GM23338 (cell line): ENCODE data around the gene PAFAH2. TPM values are rescaled to one million over a fixed set of nuclear protein-coding genes. Genes with fewer than 3 reads are reported as not detected.
"Not testable (repeated sequence)": the region's sequence is repeated elsewhere in the genome, so short reads cannot be mapped to it uniquely, and the experiment has no call there.

Experiments used
- ATAC-seq: fragments of 200-7000 bp; cut with Tn5 transposase; 3 replicates; pipeline ENCODE4 v1.9.1; 2020
- DNase-seq: peaks from one replicate; pipeline ENCODE4 v3.0.0-alpha.2; 2015; ENCODE audit warnings: low spot score
- H2AFZ ChIP-seq: fragments of 200-600 bp; sonication (generic); 2 replicates; pipeline ENCODE4 v1.8.0; 2016; ENCODE audit warnings: antibody characterized with exemption, mild to moderate bottlenecking, moderate library complexity
- H3F3A ChIP-seq: fragments of 200-600 bp; sonication (generic); replicated peaks from 2 replicates; pipeline ENCODE4 v1.8.0; 2017; ENCODE audit warnings: antibody characterized with exemption, mixed run types, low read depth
- H3K27ac ChIP-seq: fragments of 200-600 bp; sonication (generic); 2 replicates; pipeline ENCODE4 v1.6.1; 2016; ENCODE audit warnings: low read depth
- H3K27me3 ChIP-seq: fragments of 200-600 bp; sonication (generic); 2 replicates; pipeline ENCODE4 v1.8.0; 2016; ENCODE audit warnings: mild to moderate bottlenecking, mixed run types, moderate library complexity; ENCODE audit not compliant: insufficient read depth
- H3K36me3 ChIP-seq: fragments of 200-600 bp; sonication (generic); 2 replicates; pipeline ENCODE4 v1.8.0; 2016; ENCODE audit warnings: mild to moderate bottlenecking; ENCODE audit not compliant: insufficient read depth
- H3K4me1 ChIP-seq: fragments of 200-600 bp; sonication (generic); 2 replicates; pipeline ENCODE4 v1.8.0; 2016; ENCODE audit warnings: mild to moderate bottlenecking, moderate library complexity; ENCODE audit not compliant: insufficient read depth
- H3K4me2 ChIP-seq: fragments of 200-600 bp; sonication (generic); 2 replicates; pipeline ENCODE4 v1.7.1; 2017; ENCODE audit warnings: mixed run types
- H3K4me3 ChIP-seq: fragments of 200-600 bp; sonication (generic); 2 replicates; pipeline ENCODE4 v1.6.1; 2016; ENCODE audit warnings: mixed run types
- H3K79me2 ChIP-seq: fragments of 200-600 bp; sonication (generic); replicated peaks from 2 replicates; pipeline ENCODE4 v1.8.0; 2017; ENCODE audit warnings: mild to moderate bottlenecking; ENCODE audit not compliant: insufficient read depth
- H3K9me2 ChIP-seq: fragments of 200-600 bp; sonication (generic); 2 replicates; pipeline ENCODE4 v1.8.0; 2017; ENCODE audit not compliant: insufficient read depth
- H4K20me1 ChIP-seq: fragments of 200-600 bp; sonication (generic); replicated peaks from 2 replicates; pipeline ENCODE4 v1.8.0; 2017; ENCODE audit warnings: mild to moderate bottlenecking; ENCODE audit not compliant: insufficient read depth
- H3K27ac Mint-ChIP-seq: 2 replicates; pipeline ENCODE4 v1.8.0; 2020; ENCODE audit warnings: inconsistent platforms, mild to moderate bottlenecking, moderate library complexity, mixed read lengths
- H3K27me3 Mint-ChIP-seq: 3 replicates; pipeline ENCODE4 v1.8.0; 2022; ENCODE audit warnings: low read depth, mild to moderate bottlenecking, moderate library complexity, mixed read lengths, inconsistent platforms; ENCODE audit not compliant: insufficient read depth, poor library complexity
- H3K36me3 Mint-ChIP-seq: 3 replicates; pipeline ENCODE4 v1.8.0; 2021; ENCODE audit warnings: low read depth, mild to moderate bottlenecking, inconsistent platforms, moderate library complexity, mixed read lengths
- H3K4me1 Mint-ChIP-seq: 3 replicates; pipeline ENCODE4 v1.8.0; 2020; ENCODE audit warnings: mild to moderate bottlenecking, inconsistent platforms, mixed read lengths
- H3K4me3 Mint-ChIP-seq: 3 replicates; pipeline ENCODE4 v1.8.0; 2021; ENCODE audit warnings: moderate library complexity, mild to moderate bottlenecking, inconsistent platforms, mixed read lengths
- H3K9me3 Mint-ChIP-seq: 3 replicates; pipeline ENCODE4 v1.8.0; 2020; ENCODE audit warnings: moderate library complexity, mild to moderate bottlenecking, inconsistent platforms, mixed read lengths
- CREB1 ChIP-seq: fragments of 250-450 bp; sonication (Bioruptor Pico); IDR thresholded peaks from 2 replicates; pipeline ENCODE4 v1.5.0; 2020; ENCODE audit warnings: low read depth, mild to moderate bottlenecking, moderate library complexity
- CTCF ChIP-seq, 2 experiments: fragments of 200-600 bp in 1 of 2; sonication (generic) in 1 of 2; conservative IDR thresholded peaks; 2 replicates each; pipeline versions ENCODE4 v1.5.1 to v1.6.1; 2016 to 2017; ENCODE audit warnings: antibody characterized with exemption in 2 of 2, low read depth in 2 of 2, mild to moderate bottlenecking in 2 of 2, moderate library complexity in 1 of 2
- EZH2 ChIP-seq: fragments of 200-600 bp; sonication (generic); IDR thresholded peaks from one replicate; pipeline ENCODE4 v1.8.0; 2017; ENCODE audit warnings: antibody characterized with exemption, mild to moderate bottlenecking, low read depth; ENCODE audit not compliant: unreplicated experiment
- EZH2phosphoT487 ChIP-seq: fragments of 200-600 bp; sonication (generic); IDR thresholded peaks from one replicate; pipeline ENCODE4 v1.8.1; 2018; ENCODE audit warnings: antibody characterized with exemption; ENCODE audit not compliant: unreplicated experiment
- JUNB ChIP-seq: IDR thresholded peaks from one replicate; pipeline ENCODE4 v1.6.1; 2016; ENCODE audit warnings: antibody characterized with exemption; ENCODE audit not compliant: unreplicated experiment
- NANOG ChIP-seq: IDR thresholded peaks from 2 replicates; pipeline ENCODE4 v1.6.1; 2016; ENCODE audit warnings: antibody characterized with exemption, borderline replicate concordance
- REST ChIP-seq: IDR thresholded peaks from one replicate; pipeline ENCODE4 v1.6.1; 2018; ENCODE audit warnings: antibody characterized with exemption; ENCODE audit not compliant: unreplicated experiment
- STAT1 ChIP-seq: IDR thresholded peaks from one replicate; pipeline ENCODE4 v1.6.1; 2016; ENCODE audit warnings: antibody characterized with exemption; ENCODE audit not compliant: unreplicated experiment
- ZNF114 ChIP-seq: fragments of 250-450 bp; sonication (Bioruptor Pico); IDR thresholded peaks from 2 replicates; pipeline ENCODE4 v1.5.0; 2020; ENCODE audit warnings: mild to moderate bottlenecking, moderate library complexity
- ZNF462 ChIP-seq: fragments of 250-450 bp; sonication (Bioruptor Pico); IDR thresholded peaks from 2 replicates; pipeline ENCODE4 v1.5.0; 2020; ENCODE audit warnings: mild to moderate bottlenecking, moderate library complexity
- polyA plus RNA-seq: library from polyadenylated mRNA; unstranded; fragments of >200 nt; fragmentation: Nextera tagmentation; extraction: Ambion mirVana; gene quantifications from 2 replicates; pipeline ENCODE4 v1.2.1, GENCODE V29; 2016
- total RNA-seq: library from RNA; depleted of rRNA; stranded (reverse); fragments of >200 nt; shearing (Covaris generic); gene quantifications from 2 replicates; pipeline ENCODE4 v1.2.3, GENCODE V29; 2014

PAFAH2 gene
- total and polyA plus RNA-seq, 2 experiments from 2014 or later = 5.7 to 10.3 TPM

- not testable (repeated sequence) for H3K27ac Mint-ChIP-seq, H3K79me2 ChIP-seq, H3F3A ChIP-seq, H3K4me3 ChIP-seq, H3K9me2 ChIP-seq, DNase-seq, H2AFZ ChIP-seq, H3K27me3 Mint-ChIP-seq, H3K27me3 ChIP-seq, H3K27ac ChIP-seq, H3K36me3 ChIP-seq, H3K4me3 Mint-ChIP-seq, H3K4me1 Mint-ChIP-seq, H3K4me2 ChIP-seq, ATAC-seq, H3K9me3 Mint-ChIP-seq, H4K20me1 ChIP-seq, H3K4me1 ChIP-seq
- H3K36me3 Mint-ChIP-seq = peaks cover 34% of the 10 kb centered on the region
Measured at GRCh38 chr1:25986773-25987172, 11.1 kb downstream of the PAFAH2 start.

GRCh38 chr1:25985670-25986069, 12.2 kb downstream of the PAFAH2 start:
- H3K27ac ChIP-seq = no peak overlapping the region
- H3K27ac Mint-ChIP-seq = no peak overlapping the region
- ATAC-seq (no peak), DNase-seq (no peak)
- no peak overlapping the region for H3K4me3 ChIP-seq
- H3K4me3 Mint-ChIP-seq = no peak overlapping the region
- H2AFZ ChIP-seq = no peak overlapping the region
- H4K20me1 ChIP-seq = no peaks in the 10 kb centered on the region; the same call in 1 of the 2 replicates
- H3K9me3 Mint-ChIP-seq = no peaks in the 10 kb centered on the region; the same call in 2 of the 3 replicates
- peaks cover 12% of the 10 kb centered on the region; the same call in 1 of the 2 replicates for H3K36me3 ChIP-seq
- no peaks in the 10 kb centered on the region for H3K9me2 ChIP-seq
- no peaks in the 10 kb centered on the region for H3F3A ChIP-seq
- peaks cover 40% of the 10 kb centered on the region for H3K36me3 Mint-ChIP-seq
- H3K27me3 Mint-ChIP-seq = peaks cover 2% of the 10 kb centered on the region
- no peaks in the 10 kb centered on the region for H3K79me2 ChIP-seq
- peaks cover 5% of the 10 kb centered on the region for H3K4me1 Mint-ChIP-seq
- no peaks in the 10 kb centered on the region for H3K27me3 ChIP-seq
- no peak overlapping the region for H3K4me2 ChIP-seq
- no peaks in the 10 kb centered on the region for H3K4me1 ChIP-seq
- TF ChIP-seq ZNF114 (CRISPR knock-in tag) = no peak
- TF ChIP-seq NANOG = no peak
- no peak for TF ChIP-seq CREB1 (CRISPR knock-in tag)
- no peak for TF ChIP-seq JUNB
- no peak for TF ChIP-seq STAT1
- TF ChIP-seq EZH2phosphoT487 = no peak
- TF ChIP-seq ZNF462 (CRISPR knock-in tag) = no peak
- TF ChIP-seq EZH2 = no peak
- no peak for TF ChIP-seq CTCF (conservative IDR thresholded peaks at IDR 0.05; ENCODE audit: low read depth in 2 of 2)
- TF ChIP-seq REST = no peak
